Testis (tissue), 2 donors: ENCODE results near the gene FUT1.

ENCODE experiments used
- CTCF ChIP-seq, 3 experiments: fragments of 450-650 bp in 2 of 3; fragments of 200-600 bp in 1 of 3; sonication (generic) in 1 of 3; IDR thresholded peaks; one replicate each; pipeline ENCODE4 v1.5.1; 2016 to 2019; ENCODE audit warnings: antibody characterized with exemption in 3 of 3, mild to moderate bottlenecking in 2 of 3, moderate library complexity in 1 of 3
- POLR2A ChIP-seq: fragments of 450-650 bp; IDR thresholded peaks from one replicate; pipeline ENCODE4 v1.6.1; 2017; ENCODE audit warnings: antibody characterized with exemption, mild to moderate bottlenecking, moderate library complexity

- TF ChIP-seq POLR2A (no peak), CTCF (IDR thresholded peaks at IDR 0.05) (no peak)
These were observed 49.1 kb downstream of the FUT1 start for GRCh38 chr19:48703316-48703715.
